GM12892 (cell line): Measurements from ENCODE around the gene HDAC5.
A peak's percentile ranks its signal among the peaks of the same experiment; 100 is the strongest.

Source experiments
- POLR2A ChIP-seq: IDR thresholded peaks from 2 replicates; pipeline ENCODE4 v1.6.1; 2011; ENCODE audit warnings: low read depth, low read length, control low read depth
- POLR2AphosphoS5 ChIP-seq: IDR thresholded peaks from 2 replicates; pipeline ENCODE4 v1.6.1; 2011; ENCODE audit warnings: low read depth, low read length, control low read depth
- TAF1 ChIP-seq: IDR thresholded peaks from 2 replicates; pipeline ENCODE4 v1.6.1; 2011; ENCODE audit warnings: low read depth, mild to moderate bottlenecking, control low read depth, low read length, borderline replicate concordance

GRCh38 chr17:44110823-44111633 lies 12.4 kb downstream of the HDAC5 start:
- no peak for TF ChIP-seq POLR2AphosphoS5
- peak; percentile 20; the same call in 1 of the 2 replicates for TF ChIP-seq TAF1
- TF ChIP-seq POLR2A: no peak
